ENCODE results near the gene HSPA5.
"Not testable (repeated sequence)": the region's sequence is repeated elsewhere in the genome, so short reads cannot be mapped to it uniquely, and the experiment has no call there.

Gene HSPA5

DNA sequence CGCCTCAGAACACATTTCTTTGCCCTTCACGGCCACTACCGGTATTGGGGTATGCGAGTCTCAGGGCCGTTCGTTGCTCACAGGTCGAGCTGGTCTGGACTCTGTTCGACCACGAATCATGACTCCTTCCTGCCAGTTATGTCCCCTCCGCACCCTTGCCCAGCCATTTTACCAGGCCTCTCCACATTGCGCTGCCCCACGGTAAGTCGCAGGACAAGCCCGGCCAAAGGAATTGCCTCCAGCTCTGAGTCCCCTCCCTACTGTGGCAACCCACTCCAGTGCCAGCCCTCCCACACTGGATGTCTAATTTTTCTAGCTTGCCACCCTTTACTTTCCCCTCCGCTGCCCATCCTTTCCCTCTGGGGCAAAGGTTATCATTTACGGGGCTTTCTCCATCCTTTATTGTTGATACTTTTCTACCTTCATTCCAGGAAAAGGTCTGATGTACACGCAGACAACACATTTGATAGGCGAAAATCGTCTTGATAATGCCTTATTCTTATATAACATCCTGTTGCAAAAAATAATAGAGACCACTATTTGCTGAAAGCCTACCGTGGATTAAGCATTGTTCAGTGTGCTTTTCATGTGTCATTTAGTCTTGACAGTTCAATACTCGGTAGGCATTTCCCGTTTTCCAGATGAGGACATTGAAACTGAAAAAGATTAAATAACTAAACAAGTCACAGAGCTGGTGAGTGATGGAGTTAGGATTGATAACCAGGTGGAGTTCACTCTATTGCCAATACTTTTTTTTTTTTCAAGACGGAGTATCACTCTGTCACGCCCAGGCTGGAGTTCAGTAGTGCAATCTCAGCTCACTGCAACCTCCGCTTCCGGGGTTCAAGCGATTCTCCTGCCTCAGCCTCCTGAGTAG, 958 bp upstream of the HSPA5 start:
- peak in 1 of 2 donors; percentile 15 for DNase-seq (ENCODE audit: low read depth in 2 of 2)

DNA sequence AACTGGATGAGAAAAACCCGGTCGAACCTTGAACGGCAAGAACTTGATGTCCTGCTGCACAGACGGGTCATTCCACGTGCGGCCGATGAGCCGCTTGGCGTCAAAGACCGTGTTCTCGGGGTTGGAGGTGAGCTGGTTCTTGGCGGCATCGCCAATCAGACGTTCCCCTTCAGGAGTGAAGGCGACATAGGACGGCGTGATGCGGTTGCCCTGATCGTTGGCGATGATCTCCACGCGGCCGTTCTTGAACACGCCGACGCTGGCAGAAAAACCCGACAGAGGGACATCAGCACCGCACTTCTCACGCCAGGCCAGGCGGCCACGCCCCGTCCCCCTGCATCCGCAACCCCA, 519 bp downstream of the HSPA5 start:
- peak in 1 of 2 donors; percentile 35 for DNase-seq (ENCODE audit: low read depth in 2 of 2)

DNA sequence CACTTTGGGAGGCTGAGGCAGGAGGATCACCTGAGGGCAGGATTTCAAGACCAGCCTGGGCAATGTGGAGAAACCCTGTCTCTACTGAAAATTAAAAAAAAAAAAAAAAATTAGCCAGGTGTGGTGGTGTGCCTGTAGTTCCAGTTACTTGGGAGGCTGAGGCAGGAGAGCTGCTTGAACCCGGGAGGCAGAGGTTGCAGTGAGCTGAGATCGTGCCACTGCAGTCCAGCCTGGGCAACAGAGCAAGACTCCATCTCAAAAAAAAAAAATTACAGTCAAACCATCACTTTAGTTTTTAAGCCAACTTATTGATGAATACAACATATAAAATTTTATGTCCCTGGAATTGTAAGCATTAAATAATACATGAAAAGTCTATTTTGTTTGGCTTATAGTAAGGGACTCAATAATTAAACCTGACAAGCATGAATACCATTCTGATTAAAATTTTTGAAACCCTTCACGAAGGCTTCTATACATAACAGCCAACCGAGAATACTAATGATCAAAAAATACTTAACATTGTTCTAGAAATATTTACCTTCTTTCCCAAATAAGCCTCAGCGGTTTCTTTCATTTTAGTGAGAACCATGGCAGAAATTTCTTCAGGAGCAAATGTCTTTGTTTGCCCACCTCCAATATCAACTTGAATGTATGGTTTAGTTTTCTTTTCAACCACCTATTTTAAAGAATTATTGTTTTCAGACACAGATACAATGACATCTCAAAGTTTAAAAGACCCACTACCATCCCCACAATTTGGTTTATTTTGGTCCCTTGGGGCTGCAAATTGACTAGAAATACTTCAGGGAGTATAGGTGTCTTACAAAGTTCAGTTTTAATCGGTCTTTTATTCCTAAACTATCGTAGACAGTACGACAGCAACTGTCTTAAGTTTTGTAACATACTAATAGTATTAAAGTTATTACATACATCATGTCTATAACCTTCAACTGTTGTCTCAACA, 1.2 kb downstream of the HSPA5 start:
- DNase-seq (ENCODE audit: low read depth in 2 of 2), result no peak

DNA sequence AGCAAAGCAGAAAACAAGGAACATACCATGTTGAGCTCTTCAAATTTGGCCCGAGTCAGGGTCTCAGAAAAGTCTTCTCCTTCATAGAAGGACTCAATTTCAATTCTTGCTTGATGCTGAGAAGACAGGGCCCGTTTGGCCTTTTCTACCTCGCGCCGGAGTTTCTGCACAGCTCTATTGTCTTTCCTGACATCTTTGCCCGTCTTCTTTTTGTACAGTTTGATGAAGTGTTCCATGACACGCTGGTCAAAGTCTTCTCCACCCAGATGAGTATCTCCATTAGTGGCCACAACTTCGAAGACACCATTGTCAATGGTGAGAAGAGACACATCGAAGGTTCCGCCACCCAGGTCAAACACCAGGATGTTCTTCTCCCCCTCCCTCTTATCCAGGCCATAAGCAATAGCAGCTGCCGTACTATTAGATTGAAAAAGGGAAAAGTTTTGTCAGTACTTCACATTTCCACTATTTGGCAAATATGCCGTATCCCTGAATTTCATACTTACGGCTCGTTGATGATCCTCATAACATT, 2.2 kb downstream of the HSPA5 start:
- no peak for DNase-seq (ENCODE audit: low read depth in 2 of 2)

DNA sequence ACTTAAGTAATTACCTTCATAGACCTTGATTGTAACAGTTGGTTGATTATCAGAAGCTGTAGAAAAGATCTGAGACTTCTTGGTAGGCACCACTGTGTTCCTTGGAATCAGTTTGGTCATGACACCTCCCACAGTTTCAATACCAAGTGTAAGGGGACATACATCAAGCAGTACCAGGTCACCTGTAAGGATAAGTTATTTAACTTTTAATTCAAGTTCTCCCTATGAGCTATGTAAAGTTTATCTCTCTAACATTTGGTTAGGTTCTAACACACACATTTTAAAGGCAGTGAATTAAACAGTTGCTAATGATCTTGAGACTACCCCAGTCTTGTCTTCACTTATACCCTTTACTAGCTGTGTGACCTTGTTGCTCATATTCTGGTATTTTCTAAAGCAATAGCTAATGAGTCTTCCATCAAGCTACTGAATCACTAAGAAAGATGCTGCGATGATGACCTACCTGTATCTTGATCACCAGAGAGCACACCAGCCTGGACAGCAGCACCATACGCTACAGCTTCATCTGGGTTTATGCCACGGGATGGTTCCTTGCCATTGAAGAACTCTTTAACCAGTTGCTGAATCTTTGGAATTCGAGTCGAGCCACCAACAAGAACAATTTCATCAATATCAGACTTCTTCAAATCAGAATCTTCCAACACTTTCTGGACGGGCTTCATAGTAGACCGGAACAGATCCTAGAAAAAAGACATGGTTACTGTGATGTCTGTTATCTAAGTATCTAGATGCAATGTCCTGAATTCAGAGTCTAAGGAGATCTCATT, 2.8 kb downstream of the HSPA5 start:
- no peak for DNase-seq (ENCODE audit: low read depth in 2 of 2)

DNA sequence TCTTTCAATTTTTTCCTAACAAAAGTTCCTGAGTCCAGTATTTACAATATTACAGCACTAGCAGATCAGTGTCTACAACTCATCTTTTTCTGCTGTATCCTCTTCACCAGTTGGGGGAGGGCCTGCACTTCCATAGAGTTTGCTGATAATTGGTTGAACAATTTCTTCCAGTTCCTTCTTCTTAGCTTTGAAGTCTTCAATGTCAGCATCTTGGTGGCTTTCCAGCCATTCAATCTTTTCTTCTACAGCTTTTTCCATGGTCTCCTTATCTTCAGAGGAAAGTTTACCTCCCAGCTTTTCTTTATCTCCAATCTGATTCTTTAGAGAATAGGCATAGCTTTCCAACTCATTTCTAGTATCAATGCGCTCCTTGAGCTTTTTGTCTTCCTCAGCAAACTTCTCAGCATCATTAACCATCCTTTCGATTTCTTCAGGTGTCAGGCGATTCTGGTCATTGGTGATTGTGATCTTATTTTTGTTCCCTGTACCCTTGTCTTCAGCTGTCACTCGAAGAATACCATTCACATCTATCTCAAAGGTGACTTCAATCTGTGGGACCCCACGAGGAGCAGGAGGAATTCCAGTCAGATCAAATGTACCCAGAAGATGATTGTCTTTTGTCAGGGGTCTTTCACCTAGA, 4.5 kb downstream of the HSPA5 start:
- DNase-seq (ENCODE audit: low read depth in 2 of 2), result not testable (repeated sequence)

DNA sequence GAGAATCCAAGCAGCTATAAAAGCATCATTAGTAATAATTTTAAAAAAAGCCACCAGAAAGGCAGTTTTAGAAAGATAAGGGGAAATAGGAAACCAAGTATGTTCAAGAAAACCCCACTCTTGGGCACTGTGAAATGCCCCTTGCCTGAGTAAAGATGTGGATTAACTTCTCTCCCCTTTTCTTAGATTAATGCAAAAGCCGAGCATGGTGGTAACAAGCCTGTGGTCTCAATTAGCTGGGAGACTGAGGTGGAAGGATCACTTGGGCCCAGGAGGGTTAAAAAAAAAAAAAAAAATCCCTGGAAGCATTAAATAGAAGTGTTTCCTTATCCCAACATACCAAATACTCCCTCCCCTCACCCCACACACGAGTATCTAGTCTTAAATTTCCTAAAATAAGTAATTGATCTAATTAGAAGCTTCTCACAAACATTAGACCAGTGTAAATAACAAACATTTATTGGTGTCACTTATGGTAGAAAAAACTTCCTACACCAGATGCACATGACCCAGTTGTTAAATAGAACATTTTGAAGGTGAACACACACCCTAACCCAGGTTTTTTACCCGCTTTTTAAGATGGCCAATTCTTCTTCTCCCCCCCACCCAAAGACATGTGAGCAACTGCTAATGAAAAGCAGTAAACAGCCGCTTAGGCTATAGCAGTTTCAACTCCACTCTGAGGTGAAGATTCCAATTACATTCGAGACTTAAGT, 5.2 kb downstream of the HSPA5 start:
- no peak for DNase-seq (ENCODE audit: low read depth in 2 of 2)

DNA sequence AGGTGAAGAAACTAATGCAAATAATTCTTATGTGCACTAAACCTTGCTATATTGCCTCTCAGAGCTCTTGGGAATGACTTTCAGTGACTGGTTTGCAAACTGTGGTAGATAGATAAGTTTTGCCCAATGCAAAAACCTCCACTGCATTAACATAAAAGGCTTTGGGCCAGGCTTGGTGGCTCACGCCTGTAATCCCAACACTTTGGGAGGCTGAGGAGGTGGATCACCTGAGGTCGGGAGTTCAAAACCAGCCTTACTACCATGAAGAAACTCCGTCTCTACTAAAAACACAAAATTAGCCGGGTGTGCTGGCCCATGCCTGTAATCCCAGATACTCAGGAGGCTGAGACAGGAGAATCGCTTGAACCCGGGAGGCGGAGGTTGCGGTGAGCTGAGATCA, 7.0 kb downstream of the HSPA5 start:
- DNase-seq (ENCODE audit: low read depth in 2 of 2), result not testable (repeated sequence)

DNA sequence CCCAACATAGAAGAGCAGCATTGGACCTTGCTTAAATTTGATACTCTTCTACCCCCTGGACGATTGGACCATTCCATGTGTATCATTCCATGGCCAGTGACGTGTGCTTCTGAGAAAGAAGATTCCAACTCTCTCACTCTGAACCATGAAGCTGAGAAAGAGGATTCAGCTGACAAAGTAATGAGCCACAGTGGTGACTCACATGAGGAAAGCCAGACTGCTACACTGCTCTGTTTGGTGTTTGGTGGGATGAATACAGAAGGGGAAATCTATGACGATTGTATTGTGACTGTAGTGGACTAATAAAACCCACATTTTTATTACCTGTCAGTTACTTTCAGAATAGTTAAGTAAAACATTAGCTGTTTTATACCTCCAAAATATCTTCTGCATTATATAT, 7.5 kb downstream of the HSPA5 start:
- no peak for DNase-seq (ENCODE audit: low read depth in 2 of 2)

DNA sequence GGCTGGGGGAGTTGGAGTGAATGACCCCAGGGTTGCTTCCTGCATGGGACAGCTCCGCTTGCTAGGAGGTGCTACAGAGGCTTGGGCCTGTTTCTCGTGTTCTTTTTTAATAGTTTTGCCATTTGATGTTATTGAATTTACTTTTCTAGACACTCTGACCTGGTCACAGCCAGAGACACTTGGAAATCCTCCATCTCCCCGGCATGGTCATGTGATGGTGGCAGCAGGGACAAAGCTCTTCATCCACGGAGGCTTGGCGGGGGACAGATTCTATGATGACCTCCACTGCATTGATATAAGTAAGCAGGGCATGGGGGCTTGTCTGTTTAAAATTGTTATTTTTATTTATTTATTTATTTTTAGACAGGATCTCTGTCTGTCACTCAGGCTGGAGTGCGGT, 13.4 kb downstream of the HSPA5 start:
- no peak for DNase-seq (ENCODE audit: low read depth in 2 of 2)

DNA sequence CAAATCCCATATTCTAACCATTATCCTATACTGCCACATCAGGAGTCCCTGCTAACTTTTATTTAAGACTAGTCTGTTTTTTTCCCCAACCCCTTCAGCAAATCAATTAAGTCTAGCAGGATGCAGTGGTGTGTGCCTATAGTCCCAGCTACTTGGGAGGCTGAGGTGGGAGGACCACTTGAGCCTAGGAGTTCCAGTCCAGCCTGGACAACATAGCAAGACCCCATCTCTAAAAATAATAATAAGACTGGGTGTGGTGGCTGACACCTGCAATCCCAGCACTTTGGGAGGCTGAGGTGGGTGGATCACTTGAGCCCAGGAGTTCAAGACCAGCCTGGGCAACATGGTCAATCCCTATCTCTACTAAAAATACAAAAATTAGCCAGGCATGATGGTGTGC, 16.3 kb downstream of the HSPA5 start:
- not testable (repeated sequence) for DNase-seq (ENCODE audit: low read depth in 2 of 2)

DNA sequence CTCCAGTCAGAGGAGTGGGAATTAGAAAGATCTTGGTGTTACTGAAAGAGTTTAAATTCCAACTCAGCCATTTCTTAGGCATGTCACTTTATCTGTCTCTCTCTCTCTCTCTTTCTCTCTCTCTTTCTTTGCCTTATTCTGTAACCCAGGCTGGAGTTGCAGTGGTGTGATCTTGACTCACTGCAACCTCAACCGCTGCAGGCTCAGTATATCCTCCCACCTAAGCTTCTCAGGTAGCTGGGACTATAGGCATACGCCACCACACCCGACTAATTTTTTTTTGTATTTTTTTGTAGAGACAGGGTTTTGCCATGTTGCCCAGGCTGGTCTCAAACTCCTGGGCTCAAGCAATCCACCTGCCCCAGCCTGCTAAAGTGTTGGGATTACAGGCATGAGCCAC, 22.5 kb downstream of the HSPA5 start:
- DNase-seq (ENCODE audit: low read depth in 2 of 2), result no peak

DNA sequence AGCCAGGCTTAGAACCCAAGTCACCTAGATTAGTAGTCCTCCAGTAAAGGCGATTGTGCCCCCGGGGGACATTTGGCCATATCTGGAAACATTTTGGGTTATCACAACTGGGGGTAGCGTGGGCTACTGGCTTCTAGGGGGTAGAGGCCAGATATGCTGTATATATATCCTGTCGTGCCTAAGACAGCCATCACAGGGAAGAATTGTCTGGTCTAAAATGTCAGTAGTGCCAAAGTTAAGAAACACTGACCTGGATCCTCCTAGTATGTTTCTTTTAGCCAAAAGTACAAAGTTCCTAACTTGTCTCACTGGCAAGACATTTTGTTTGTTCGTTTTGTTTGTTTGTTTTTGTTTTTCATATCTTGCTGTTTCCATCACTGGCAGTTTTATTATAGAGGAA, 27.0 kb downstream of the HSPA5 start:
- DNase-seq (ENCODE audit: low read depth in 2 of 2), result no peak

DNA sequence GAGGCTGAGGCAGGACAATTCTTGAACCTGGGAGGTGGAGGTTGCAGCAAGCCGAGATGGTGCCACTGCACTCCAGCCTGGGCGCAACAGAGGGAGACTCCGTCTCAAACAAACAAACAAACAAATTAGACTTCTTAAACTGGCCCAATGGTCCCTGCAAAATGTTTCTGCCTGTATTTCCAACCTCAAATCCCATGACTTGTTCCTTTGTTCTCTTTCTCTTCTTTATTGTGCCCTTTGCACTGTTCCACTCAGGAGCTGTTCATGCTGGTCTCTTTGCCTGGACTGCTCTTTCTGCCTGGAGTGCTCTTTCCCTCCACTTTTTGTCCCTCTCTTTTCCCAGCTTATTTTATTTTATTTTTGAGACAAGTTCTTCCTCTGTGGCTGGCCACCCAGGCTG, 36.7 kb downstream of the HSPA5 start:
- DNase-seq (ENCODE audit: low read depth in 2 of 2), result no peak

DNA sequence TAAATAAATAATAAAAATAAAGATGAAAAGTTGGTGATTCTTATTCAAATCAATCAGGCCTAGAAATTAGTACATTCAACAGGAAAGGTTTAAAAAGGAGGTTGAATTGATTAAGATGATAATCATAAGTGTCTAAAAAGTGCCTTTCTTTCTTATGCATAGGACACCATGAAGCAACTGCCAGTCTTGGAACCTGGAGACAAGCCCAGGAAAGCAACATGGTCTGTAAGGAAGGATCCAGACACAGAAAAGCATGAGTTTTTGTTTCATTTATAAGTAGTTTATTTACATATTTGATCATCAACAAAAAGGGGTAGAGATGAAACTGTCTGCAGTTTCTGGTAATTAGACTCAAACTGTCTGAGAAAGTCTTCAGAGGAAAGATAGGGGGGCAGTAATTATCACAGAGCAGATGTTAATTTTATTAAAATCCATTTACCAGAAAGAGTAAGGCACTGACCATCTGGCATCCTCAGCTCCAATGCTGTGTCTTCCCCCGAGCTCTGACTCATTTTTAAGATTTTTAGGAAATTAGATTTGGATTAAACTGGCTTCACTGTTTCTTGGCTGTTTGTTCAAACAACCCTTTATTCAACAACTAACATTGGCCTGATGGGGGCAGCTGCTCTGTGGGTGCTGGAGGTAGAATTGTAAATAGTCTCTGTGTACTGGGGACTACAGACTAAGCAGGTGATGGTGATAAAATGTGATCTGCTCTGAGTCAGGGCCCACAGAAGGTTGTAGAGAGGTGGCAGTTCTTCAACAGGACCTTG, 38.1 kb downstream of the HSPA5 start:
- no peak for DNase-seq (ENCODE audit: low read depth in 2 of 2)

DNA sequence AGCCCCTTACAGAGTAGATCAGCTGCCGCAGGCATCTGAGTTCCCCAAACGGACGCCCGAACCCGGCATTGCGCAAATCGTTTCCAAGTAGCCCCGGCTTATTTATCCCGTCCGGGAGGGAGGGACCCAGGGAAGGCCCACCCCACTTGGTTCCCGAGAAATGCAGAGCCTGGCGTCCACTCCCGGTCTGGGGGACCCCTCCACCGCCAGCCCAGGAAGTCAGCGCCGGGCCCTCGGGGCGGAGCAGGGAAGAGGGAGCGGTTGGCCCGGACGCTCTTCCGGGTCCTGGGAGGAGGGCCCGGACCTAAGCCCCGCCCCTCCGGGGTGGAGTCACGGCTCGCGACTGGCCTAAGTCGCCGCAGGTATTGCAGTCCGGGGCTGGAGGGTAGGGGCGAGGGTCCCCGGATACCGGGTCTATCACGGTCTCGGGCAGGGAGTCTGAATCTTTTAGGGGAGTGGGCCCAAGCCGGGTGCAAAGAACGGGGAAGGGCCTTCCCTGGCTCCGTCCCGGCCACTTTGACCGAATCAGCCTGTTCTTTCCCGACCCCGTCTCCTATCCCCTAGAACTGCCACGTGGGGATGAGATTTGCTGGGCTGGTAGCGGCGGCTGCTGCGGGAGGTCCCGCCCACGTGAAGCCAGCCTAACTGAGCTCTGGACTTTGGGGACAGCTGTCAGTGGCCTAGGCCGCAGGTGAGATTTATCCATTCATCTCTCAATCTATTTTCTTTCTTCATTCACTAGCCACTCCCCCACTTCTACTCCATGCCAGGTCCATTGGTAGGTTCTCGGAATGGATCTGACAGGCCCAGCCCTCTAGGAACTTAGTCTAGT, 40.7 kb downstream of the HSPA5 start, which contains the start of gene RABEPK:
Gene RABEPK (plus strand): TSS at position 327 of the 832 bp plus-strand sequence. CDS start 2,472 bp downstream, outside the sequence.
- DNase-seq (ENCODE audit: low read depth in 2 of 2), result peak; percentile 81 to 94

DNA sequence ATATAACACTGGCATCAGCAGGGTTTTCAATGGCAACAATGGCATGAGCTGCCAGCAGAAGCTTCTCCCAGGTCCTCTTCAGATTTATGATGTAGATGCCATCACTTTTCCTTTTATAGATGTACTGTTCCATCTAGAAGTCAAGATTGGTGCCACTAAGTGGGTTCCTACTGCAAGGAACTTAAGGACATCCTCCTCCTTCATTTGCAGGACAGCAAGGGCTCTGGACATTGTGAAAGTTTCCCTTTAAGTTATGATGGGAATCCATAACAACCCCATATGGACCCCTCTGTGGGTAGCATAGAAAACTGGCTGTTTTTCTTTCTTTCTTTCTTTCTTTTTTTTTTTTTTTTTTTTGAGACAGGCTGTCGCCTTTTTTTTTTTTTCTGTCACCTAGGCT, 45.6 kb downstream of the HSPA5 start:
- not testable (repeated sequence) for DNase-seq (ENCODE audit: low read depth in 2 of 2)

DNA sequence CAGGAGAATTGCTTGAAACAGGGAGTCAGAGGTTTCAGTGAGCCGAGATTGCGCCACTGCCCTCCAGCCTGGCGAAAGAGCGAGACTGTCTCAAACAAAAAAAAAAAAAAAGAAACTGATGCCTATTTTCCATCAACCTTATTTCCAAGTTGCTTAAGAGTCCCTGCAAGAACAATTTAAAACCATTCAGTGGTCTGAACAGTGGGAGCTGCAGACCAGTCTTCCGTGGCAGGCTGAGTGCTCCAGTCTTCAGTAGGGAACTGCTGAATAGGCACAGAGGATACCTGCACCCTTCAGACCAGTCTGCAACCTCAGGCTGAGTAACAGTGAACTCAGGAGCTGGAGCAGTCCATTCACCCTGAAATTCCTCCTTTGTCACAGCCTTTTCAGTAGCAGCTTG, 46.7 kb downstream of the HSPA5 start:
- not testable (repeated sequence) for DNase-seq (ENCODE audit: low read depth in 2 of 2)

DNA sequence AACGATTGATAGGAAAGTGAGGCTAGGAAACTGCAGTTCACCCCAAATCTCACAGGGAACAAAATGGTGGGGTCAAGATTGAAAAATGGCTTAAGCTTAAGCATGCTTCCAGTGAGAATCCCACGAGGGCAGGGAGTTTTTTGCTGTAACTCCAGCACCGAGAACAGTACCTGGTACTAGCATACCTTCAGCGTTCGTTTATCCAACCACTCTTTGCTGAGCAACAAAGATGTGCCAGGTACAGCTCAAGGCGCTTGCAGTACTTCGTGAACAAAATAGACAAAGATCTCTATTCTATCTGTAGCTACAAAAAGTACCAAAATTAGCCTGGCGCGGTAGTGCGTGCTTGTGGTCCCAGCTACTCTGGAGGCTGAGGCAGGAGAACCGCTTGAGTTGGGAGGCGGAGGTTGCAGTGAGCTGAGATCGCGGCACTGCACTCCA, 50.8 kb downstream of the HSPA5 start:
- peak in 1 of 2 donors; percentile 22 for DNase-seq (ENCODE audit: low read depth in 2 of 2)
